GM12878 (cell line): ENCODE data around the gene ZBTB48. TPM values are rescaled to one million over a fixed set of nuclear protein-coding genes. Genes with fewer than 3 reads are reported as not detected.

Experiments used
- ATAC-seq: fragments of 200-7000 bp; cut with Tn5 transposase; 3 replicates; pipeline ENCODE4 v1.9.1; 2020; ENCODE audit warnings: mild to moderate bottlenecking, moderate library complexity
- BruUV-seq: library from RNA; stranded (reverse); fragments of 400-500 nt; replicated peaks from 2 replicates; lab custom pipeline; 2021; lab: Mats Ljungman, UMichigan
- CTCF ChIA-PET: fragments of 300-600 bp; sonication (Branson Sonifier 250); formaldehyde crosslinking; extraction: SDS; loops from one replicate; lab custom pipeline; 2021; ENCODE audit warnings: inconsistent platforms; lab: Yijun Ruan, JAX
- POLR2A ChIA-PET: fragments of 350-600 bp; formaldehyde crosslinking; extraction: SDS; loops from one replicate; lab custom pipeline; 2021; ENCODE audit warnings: inconsistent platforms; lab: Charles Lee
- RAD21 ChIA-PET: fragments of 300-600 bp; sonication (Branson Sonifier 250); formaldehyde crosslinking; loops from one replicate; lab custom pipeline; 2023; ENCODE audit warnings: antibody characterized with exemption; ENCODE audit not compliant: unreplicated experiment; lab: Charles Lee
- SMC1A ChIA-PET: fragments of 300-600 bp; sonication (Branson Sonifier 250); formaldehyde crosslinking; loops from one replicate; lab custom pipeline; 2023; ENCODE audit not compliant: unreplicated experiment, uncharacterized antibody; lab: Charles Lee
- DNase-seq: peaks from one replicate; pipeline ENCODE4 v3.0.0-alpha.2; 2011; ENCODE audit warnings: low read depth, low spot score
- FAIRE-seq: peaks from 3 replicates; lab custom pipeline; 2011; peaks lifted over from hg19 to GRCh38; lab: Jason Lieb, UNC
- H2AFZ ChIP-seq: 2 replicates; pipeline ENCODE4 v1.6.0; 2011; ENCODE audit warnings: low read depth, low read length, control low read depth; ENCODE audit not compliant: control insufficient read depth
- H3K27ac ChIP-seq: 2 replicates; pipeline ENCODE4 v1.5.1; 2011; ENCODE audit warnings: control low read depth; ENCODE audit not compliant: control insufficient read depth, insufficient read depth
- H3K27me3 ChIP-seq, 2 experiments: replicated peaks in 1 of 2; 2 replicates each; pipeline versions ENCODE4 v1.6.0 to v1.6.1; 2011; ENCODE audit warnings: low read length in 1 of 2; ENCODE audit not compliant: control insufficient read depth in 2 of 2, insufficient read depth in 2 of 2
- H3K36me3 ChIP-seq, 2 experiments: 2 replicates each; pipeline ENCODE4 v1.5.1; 2011; ENCODE audit warnings: low read length in 1 of 2; ENCODE audit not compliant: control insufficient read depth in 2 of 2, insufficient read depth in 2 of 2
- H3K4me1 ChIP-seq: 2 replicates; pipeline ENCODE4 v1.6.1; 2011; ENCODE audit warnings: mild to moderate bottlenecking, low read length, moderate library complexity, mixed read lengths; ENCODE audit not compliant: control insufficient read depth, insufficient read depth
- H3K4me2 ChIP-seq: 2 replicates; pipeline ENCODE4 v1.6.0; 2011; ENCODE audit warnings: control low read depth; ENCODE audit not compliant: control insufficient read depth, insufficient read depth
- H3K4me3 ChIP-seq: fragments of 200-600 bp; sonication (generic); 2 replicates; pipeline ENCODE4 v1.5.1; 2016
- H3K79me2 ChIP-seq: 2 replicates; pipeline ENCODE4 v1.6.0; 2011; ENCODE audit warnings: low read length; ENCODE audit not compliant: control insufficient read depth, insufficient read depth
- H3K9ac ChIP-seq: 2 replicates; pipeline ENCODE4 v1.8.0; 2011; ENCODE audit warnings: low read length, control low read depth, mixed read lengths; ENCODE audit not compliant: control insufficient read depth, insufficient read depth
- H3K9me3 ChIP-seq: replicated peaks from 3 replicates; pipeline ENCODE4 v1.5.1; 2011; ENCODE audit warnings: mild to moderate bottlenecking, low read length; ENCODE audit not compliant: control insufficient read depth, insufficient read depth
- H4K20me1 ChIP-seq: 2 replicates; pipeline ENCODE4 v1.6.0; 2011; ENCODE audit not compliant: control insufficient read depth, insufficient read depth
- ATF3 ChIP-seq: IDR thresholded peaks from 2 replicates; pipeline ENCODE4 v1.6.1; 2011; ENCODE audit warnings: low read depth, mild to moderate bottlenecking, low read length, moderate library complexity, borderline replicate concordance; ENCODE audit errors: extremely low read depth
- CREB1 ChIP-seq: IDR thresholded peaks from 2 replicates; pipeline ENCODE4 v1.6.1; 2012; ENCODE audit warnings: low read depth, mild to moderate bottlenecking, inconsistent platforms
- DPF2 ChIP-seq: fragments of 450-650 bp; IDR thresholded peaks from 2 replicates; pipeline ENCODE4 v1.6.1; 2017; ENCODE audit warnings: mild to moderate bottlenecking
- FOXM1 ChIP-seq: IDR thresholded peaks from 2 replicates; pipeline ENCODE4 v1.6.1; 2012; ENCODE audit warnings: low read depth, mild to moderate bottlenecking, inconsistent platforms, low read length, moderate library complexity
- HDAC2 ChIP-seq: fragments of 200-600 bp; sonication (generic); IDR thresholded peaks from 2 replicates; pipeline ENCODE4 v1.6.1; 2017
- IRF3 ChIP-seq: fragments of 450-650 bp; IDR thresholded peaks from 2 replicates; pipeline ENCODE4 v1.6.1; 2014; ENCODE audit warnings: mild to moderate bottlenecking
- MEF2A ChIP-seq: IDR thresholded peaks from 2 replicates; pipeline ENCODE4 v1.6.1; 2011; ENCODE audit warnings: low read depth, mild to moderate bottlenecking, low read length, moderate library complexity; ENCODE audit not compliant: insufficient read depth
- MTA3 ChIP-seq: IDR thresholded peaks from 2 replicates; pipeline ENCODE4 v1.6.1; 2012; ENCODE audit warnings: low read length, inconsistent platforms, borderline replicate concordance
- NR2F1 ChIP-seq: fragments of 450-650 bp; conservative IDR thresholded peaks from 2 replicates; pipeline ENCODE4 v1.6.1; 2017; ENCODE audit warnings: mild to moderate bottlenecking
- REST ChIP-seq: IDR thresholded peaks from 2 replicates; pipeline ENCODE4 v1.6.1; 2012; ENCODE audit warnings: mild to moderate bottlenecking, low read depth, low read length
- RUNX3 ChIP-seq: IDR thresholded peaks from 2 replicates; pipeline ENCODE4 v1.6.1; 2012; ENCODE audit warnings: low read length, inconsistent platforms
- SIX5 ChIP-seq: IDR thresholded peaks from 2 replicates; pipeline ENCODE4 v1.6.1; 2011; ENCODE audit warnings: mild to moderate bottlenecking, low read depth, low read length, moderate library complexity; ENCODE audit not compliant: severe bottlenecking
- STAT1 ChIP-seq: fragments of 450-650 bp; conservative IDR thresholded peaks from 2 replicates; pipeline ENCODE4 v1.6.1; 2014; ENCODE audit warnings: antibody characterized with exemption, mild to moderate bottlenecking
- WRNIP1 ChIP-seq: IDR thresholded peaks from 2 replicates; pipeline ENCODE4 v1.6.1; 2011; ENCODE audit warnings: low read depth, low read length, improper control_type of control experiment, borderline replicate concordance
- YY1 ChIP-seq: IDR thresholded peaks from 2 replicates; pipeline ENCODE4 v1.6.1; 2011; ENCODE audit warnings: low read depth, mild to moderate bottlenecking, low read length
- WGBS: methylation state at CpG from one replicate; pipeline ENCODE4 v1.1.6; 2016; ENCODE audit warnings: low lambda C conversion rate; ENCODE audit not compliant: insufficient replicate concordance, insufficient coverage; ENCODE audit errors: missing lambda C conversion rate; 5-methylcytosine and 5-hydroxymethylcytosine counted together
- in situ Hi-C: fragments of 300-500 bp; cut with MboI; formaldehyde crosslinking; loops from 9 replicates; pipeline ENCODE4 v1.14.3; 2018; ENCODE audit warnings: mixed read lengths
- intact Hi-C: fragments of 100-400 bp; cut with micrococcal nuclease; formaldehyde crosslinking; loops from one replicate; pipeline ENCODE4 v1.14.2; 2022; ENCODE audit not compliant: unreplicated experiment
- polyA plus RNA-seq, 11 experiments: library from polyadenylated mRNA; depleted of rRNA in 4 of 11; unstranded in 6 of 11; stranded (reverse) in 5 of 11; fragments of >200 nt; fragmentation: Nextera tagmentation in 4 of 11; fragmentation: Illumina TruSeq in 1 of 11; extraction: Ambion mirVana in 4 of 11; extraction: Trizol in 1 of 11; gene quantifications; 1 replicate in 1 of 11; 2 replicates in 10 of 11; pipeline versions ENCODE4 v1.2.1 to v1.2.3, GENCODE V29; 2011 to 2016; ENCODE audit warnings: inconsistent platforms in 2 of 11, missing spikeins in 2 of 11, low read depth in 1 of 11
- total RNA-seq, 4 experiments: library from RNA; depleted of rRNA in 3 of 4; stranded (reverse); fragments of >200 nt in 3 of 4; fragmentation: Illumina TruSeq in 1 of 4; extraction: Trizol in 1 of 4; gene quantifications; 2 replicates each; pipeline versions ENCODE4 v1.2.1 to v1.2.3, GENCODE V29; 2013 to 2021

Gene ZBTB48
- total and polyA plus RNA-seq, 10 of the 15 experiments (the other 5 are each of a cell fraction or from before 2014, with no cell fraction given) = 1.00 to 25.3 (median 16.7) TPM

DNA sequence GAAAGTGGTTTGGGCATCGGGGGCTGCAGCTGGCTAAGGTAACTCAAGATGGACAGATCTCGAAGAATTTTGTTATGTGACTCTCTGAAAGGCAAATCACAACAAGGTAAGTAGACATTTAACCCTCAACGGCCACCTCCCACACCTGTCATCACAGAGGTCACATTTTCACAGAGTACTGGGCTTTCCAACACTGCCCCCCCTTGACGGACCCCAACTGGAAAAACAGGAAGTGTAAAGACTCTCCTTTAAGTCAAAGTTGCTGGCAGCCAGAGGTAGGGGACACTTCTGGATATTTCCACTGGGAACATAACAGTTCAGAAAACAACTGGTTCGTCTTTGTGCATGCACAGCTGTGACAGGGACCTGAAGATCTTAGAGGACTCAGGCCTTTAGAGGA, 47.8 kb upstream of the ZBTB48 start (continued):
- TF ChIP-seq REST (no peak), RUNX3 (no peak), IRF3 (no peak), CREB1 (no peak), MTA3 (no peak), YY1 (no peak), MEF2A (no peak)

- RAD21 ChIA-PET = no interaction called here
- Histone ChIP-seq H3K4me3 (no peak overlapping the region), H3K9ac (no peak overlapping the region), H3K79me2 (no peaks in the 10 kb centered on the region), H3K36me3 (peaks cover 14 to 16% of the 10 kb centered on the region in 2 experiments)
- no TSS peak for BruUV-seq
- POLR2A ChIA-PET = no interaction called here
- TF ChIP-seq DPF2 (no peak), FOXM1 (no peak), STAT1 (no peak), WRNIP1 (no peak), ATF3 (no peak), SIX5 (no peak), HDAC2 (no peak), NR2F1 (no peak)
- TF ChIP-seq, all 136 proteins: peak for 0
- SMC1A ChIA-PET = no interaction called here
- no peak overlapping the region for H2AFZ ChIP-seq
- no peaks in the 10 kb centered on the region for H3K27me3 ChIP-seq
- H3K27ac ChIP-seq = no peak overlapping the region
- H4K20me1 ChIP-seq = no peaks in the 10 kb centered on the region
- in situ Hi-C loops (no loop called here), intact Hi-C loops (no loop called here)
- no peak for ATAC-seq
- no peaks in the 10 kb centered on the region for H3K9me3 ChIP-seq
- H3K4me2 ChIP-seq = no peak overlapping the region
- CTCF ChIA-PET = interaction anchor here (2.0 kb wide), 1 partner anchor 11 kb away, joined by 6 read pairs; no protein-coding TSS in a partner anchor
- WGBS = over 99% methylated on average over 8 of the region's 8 CpGs
- FAIRE-seq = no peak
- no peaks in the 10 kb centered on the region for H3K4me1 ChIP-seq
- DNase-seq = no peak
Measured at GRCh38 chr1:6534248-6534822, 45.5 kb upstream of the ZBTB48 start.
